ENCODE data around the gene LRRTM1.

LRRTM1 gene

DNA sequence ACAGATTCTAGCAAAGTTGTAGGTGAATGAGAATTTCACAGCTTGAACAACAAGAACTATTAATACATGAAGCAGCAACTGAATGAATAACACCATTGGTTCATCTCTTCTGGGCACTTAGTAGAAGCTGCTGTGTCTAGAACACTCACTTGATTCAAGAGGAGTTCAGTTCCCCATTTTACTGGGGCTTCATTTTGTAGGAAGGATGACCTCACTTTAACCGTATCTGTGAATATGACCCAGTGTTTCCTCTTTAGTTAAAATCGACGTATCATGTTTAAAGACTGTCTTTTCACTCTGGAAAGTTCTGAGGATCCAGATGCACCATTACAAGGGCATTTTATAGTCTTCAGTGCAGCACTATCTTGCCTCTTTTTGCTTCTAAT lies 47.8 kb downstream of the LRRTM1 start:
- no peak for DNase-seq (ENCODE audit: low spot score)
- in situ Hi-C loops (cut with MboI; ENCODE audit: low sequenced_read_pairs, unreplicated experiment), result no loop called here

DNA sequence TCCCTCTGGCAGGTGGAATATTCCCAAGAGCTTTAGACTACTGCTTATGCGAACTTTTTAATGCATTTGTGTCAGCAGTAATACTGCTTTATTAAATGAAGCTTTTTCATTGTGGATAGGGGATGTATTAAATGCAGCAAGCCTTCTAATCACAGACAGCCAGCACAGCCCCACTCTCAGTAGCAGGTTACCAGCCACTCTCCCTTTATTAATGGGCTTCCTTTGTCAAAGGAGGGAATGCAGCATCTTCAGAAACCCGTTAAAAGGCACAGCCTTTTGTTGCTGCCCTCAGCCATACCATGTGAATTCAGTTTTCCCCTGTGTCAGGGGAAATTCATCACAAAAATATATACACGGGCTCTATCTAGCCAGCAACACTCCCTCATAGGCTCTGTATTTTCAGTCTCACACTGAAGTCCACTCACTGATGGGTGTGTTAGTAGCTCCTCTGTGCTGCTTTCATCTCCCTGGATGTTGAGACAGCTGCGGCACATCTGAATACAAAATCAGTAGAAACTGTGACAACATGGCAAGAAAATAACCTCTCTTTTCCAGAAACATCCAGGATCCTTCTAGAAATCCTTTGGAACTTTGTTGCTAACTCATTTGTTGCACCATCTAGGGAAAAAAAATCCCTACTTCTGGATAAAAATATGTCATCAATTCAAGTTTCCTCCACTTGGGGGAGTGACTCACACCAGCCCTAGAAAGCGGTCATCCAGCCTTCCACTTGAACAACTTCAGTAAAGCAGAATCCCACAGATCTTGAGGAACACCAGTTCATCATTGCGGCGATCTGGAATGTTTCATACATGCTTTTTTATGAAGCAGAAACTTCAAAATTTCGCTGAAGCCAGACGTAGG lies 48.4 kb downstream of the LRRTM1 start:
- no peak for DNase-seq (ENCODE audit: low spot score)
- TF ChIP-seq, protein P1, sequence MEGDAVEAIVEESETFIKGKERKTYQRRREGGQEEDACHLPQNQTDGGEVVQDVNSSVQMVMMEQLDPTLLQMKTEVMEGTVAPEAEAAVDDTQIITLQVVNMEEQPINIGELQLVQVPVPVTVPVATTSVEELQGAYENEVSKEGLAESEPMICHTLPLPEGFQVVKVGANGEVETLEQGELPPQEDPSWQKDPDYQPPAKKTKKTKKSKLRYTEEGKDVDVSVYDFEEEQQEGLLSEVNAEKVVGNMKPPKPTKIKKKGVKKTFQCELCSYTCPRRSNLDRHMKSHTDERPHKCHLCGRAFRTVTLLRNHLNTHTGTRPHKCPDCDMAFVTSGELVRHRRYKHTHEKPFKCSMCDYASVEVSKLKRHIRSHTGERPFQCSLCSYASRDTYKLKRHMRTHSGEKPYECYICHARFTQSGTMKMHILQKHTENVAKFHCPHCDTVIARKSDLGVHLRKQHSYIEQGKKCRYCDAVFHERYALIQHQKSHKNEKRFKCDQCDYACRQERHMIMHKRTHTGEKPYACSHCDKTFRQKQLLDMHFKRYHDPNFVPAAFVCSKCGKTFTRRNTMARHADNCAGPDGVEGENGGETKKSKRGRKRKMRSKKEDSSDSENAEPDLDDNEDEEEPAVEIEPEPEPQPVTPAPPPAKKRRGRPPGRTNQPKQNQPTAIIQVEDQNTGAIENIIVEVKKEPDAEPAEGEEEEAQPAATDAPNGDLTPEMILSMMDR (IDR thresholded peaks at IDR 0.05; ENCODE audit: borderline replicate concordance, control extremely low read depth, extremely low read depth, insufficient read depth, missing control alignments), result no peak
- in situ Hi-C loops (cut with MboI; ENCODE audit: low sequenced_read_pairs, unreplicated experiment), result no loop called here

More for the DNA sequence above, 47.8 kb downstream of the LRRTM1 start:
- TF ChIP-seq, protein P1 (IDR thresholded peaks at IDR 0.05; ENCODE audit: borderline replicate concordance, control extremely low read depth, extremely low read depth, insufficient read depth, missing control alignments), result no peak

DNA sequence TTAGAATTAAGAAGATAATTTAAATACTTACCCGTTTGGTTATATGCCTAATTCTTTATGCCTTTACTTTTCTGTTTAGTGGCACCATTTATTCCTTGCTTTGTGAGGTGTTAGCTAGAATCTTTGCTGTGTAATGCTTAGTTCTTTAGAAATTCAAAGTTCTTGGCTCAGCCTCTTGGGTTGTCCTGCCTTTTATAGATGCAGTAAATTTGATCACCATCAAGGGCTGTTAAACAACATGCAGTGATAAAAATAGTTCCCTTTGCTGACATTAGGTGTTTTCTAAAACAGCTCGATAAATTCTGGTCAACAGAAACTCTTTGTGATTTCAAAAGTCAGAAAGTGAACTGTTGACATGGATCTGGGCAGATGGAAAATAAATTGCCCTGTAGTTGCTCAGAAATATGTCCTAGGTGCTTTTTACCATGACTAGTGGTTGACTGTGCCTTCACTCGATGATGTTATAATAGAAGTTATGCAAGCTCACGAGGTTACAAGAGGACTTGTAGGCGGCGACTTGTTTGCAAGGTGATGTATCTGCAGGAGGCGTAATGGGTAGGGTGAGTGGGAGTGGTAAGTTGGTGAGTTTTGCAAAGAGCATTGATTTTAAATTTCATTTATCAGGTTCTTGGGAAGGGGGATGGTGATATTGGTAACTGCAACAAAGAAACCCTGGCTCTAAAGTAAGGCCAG lies 52.1 kb downstream of the LRRTM1 start:
- DNase-seq (ENCODE audit: low spot score), result no peak
- TF ChIP-seq, protein P1 (IDR thresholded peaks at IDR 0.05; ENCODE audit: borderline replicate concordance, control extremely low read depth, extremely low read depth, insufficient read depth, missing control alignments), result no peak
- in situ Hi-C loops (cut with MboI; ENCODE audit: low sequenced_read_pairs, unreplicated experiment), result no loop called here
